Gastrocnemius medialis (tissue), 4 donors: ENCODE results near the gene VGLL4.

Source experiments
- CTCF ChIP-seq, 5 experiments: fragments of 450-650 bp in 3 of 5; fragments of 200-600 bp in 2 of 5; sonication (generic) in 2 of 5; IDR thresholded peaks in 4 of 5; conservative IDR thresholded peaks in 1 of 5; 1 replicate in 4 of 5; 2 replicates in 1 of 5; pipeline ENCODE4 v1.5.1; 2016 to 2019; ENCODE audit warnings: antibody characterized with exemption in 5 of 5, mild to moderate bottlenecking in 3 of 5, moderate library complexity in 3 of 5
- POLR2A ChIP-seq, 2 donors: fragments of 450-650 bp; IDR thresholded peaks; one replicate each; pipeline ENCODE4 v1.6.1; 2017; ENCODE audit warnings: antibody characterized with exemption in 2 of 2, mild to moderate bottlenecking in 2 of 2, moderate library complexity in 2 of 2

- TF ChIP-seq CTCF (IDR thresholded peaks at IDR 0.05 in 4 of 5, conservative IDR thresholded peaks at IDR 0.05 in 1 of 5) = no peak
- TF ChIP-seq POLR2A (IDR thresholded peaks at IDR 0.05) = no peak
Measured at GRCh38 chr3:11607816-11608215, 35.9 kb downstream of the VGLL4 start.
